Activated T-cell treated with anti-CD3 and anti-CD28 coated beads, Interleukin-2, amount 50 U/mL, for 72 hours (primary cell): ENCODE data around the gene SLCO6A1. TPM values are rescaled to one million over a fixed set of nuclear protein-coding genes. Genes with fewer than 3 reads are reported as not detected.

Source experiments
- ATAC-seq, 2 donors: fragments of 150-1000 bp; cut with Tn5 transposase; replicated peaks in 1 of 2; 2 replicates each; pipeline ENCODE4 v1.10.0; 2021; ENCODE audit warnings: moderate library complexity in 2 of 2, mild to moderate bottlenecking in 1 of 2
- DNase-seq, 2 donors: peaks; one replicate each; pipeline ENCODE4 v3.0.0; 2021 to 2022; ENCODE audit warnings: mixed read lengths in 1 of 2
- H3K27ac Mint-ChIP-seq: one replicate; pipeline ENCODE4 v1.8.0; 2022; ENCODE audit warnings: mild to moderate bottlenecking, moderate library complexity, mixed read lengths
- H3K27me3 Mint-ChIP-seq: one replicate; pipeline ENCODE4 v1.8.0; 2022; ENCODE audit warnings: low read depth, mixed read lengths
- H3K36me3 Mint-ChIP-seq, 2 donors: one replicate each; pipeline ENCODE4 v1.8.0; 2022; ENCODE audit warnings: mixed read lengths in 2 of 2, mild to moderate bottlenecking in 1 of 2; ENCODE audit not compliant: insufficient read depth in 2 of 2
- H3K4me1 Mint-ChIP-seq: one replicate; pipeline ENCODE4 v1.8.0; 2022; ENCODE audit warnings: low read depth, mixed read lengths
- H3K4me3 Mint-ChIP-seq, 2 donors: one replicate each; pipeline ENCODE4 v1.8.0; 2022; ENCODE audit warnings: mild to moderate bottlenecking in 2 of 2, mixed read lengths in 2 of 2, moderate library complexity in 2 of 2
- H3K9me3 Mint-ChIP-seq, 2 donors: one replicate each; pipeline ENCODE4 v1.8.0; 2022; ENCODE audit warnings: mixed read lengths in 2 of 2
- total RNA-seq, 2 donors: library from RNA; stranded (reverse); gene quantifications; one replicate each; pipeline ENCODE4 v1.2.3, GENCODE V29; 2022

The SLCO6A1 gene
- total RNA-seq: not detected

DNA sequence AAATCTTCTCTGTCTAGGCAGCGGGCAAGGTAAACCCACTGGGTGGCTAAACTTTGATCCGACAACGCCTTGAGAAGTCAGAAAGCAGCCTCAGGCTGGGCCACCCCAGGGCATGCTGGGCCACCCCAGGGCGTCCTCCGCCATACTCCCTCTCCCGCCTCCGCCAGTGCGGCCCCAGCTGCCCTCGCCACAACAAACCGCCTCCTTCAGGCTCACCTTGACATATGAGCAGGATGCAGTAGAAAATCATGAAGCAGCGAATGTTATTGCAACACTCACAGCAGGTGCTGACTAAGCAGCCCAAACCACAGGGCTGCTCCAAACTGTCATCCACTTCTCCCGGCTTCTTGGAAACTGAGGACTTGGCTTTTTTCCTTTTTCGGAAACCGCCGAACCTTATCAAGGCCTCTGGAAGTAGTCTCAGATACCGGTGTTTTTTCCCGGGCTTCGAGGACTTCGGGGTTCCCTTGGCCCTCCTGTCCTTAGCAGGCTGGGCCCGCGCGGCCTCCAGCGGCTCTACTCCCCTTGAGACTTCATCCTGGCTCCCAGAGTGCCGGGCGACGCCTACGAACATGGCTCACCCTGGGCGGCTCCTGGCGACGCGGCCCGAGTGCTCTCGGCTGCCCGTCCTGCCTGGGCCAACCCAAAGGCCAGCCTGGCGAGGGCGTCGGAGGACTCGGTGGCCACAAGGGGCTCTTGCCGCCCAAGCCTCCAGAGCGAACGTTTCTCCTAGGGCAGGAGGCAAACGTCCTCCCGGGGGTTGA, at the start of gene SLCO6A1:
Gene SLCO6A1, minus strand, starts transcription at position 731 of the 764 bp plus-strand sequence. Its CDS starts 157 bp downstream, at position 574.
- no peaks in the 10 kb centered on the region for H3K4me1 Mint-ChIP-seq
- no peak within 1 kb of the TSS for H3K27ac Mint-ChIP-seq
- ATAC-seq (no peak), DNase-seq (no peak)
- no peaks in the 10 kb centered on the region for H3K27me3 Mint-ChIP-seq
- H3K36me3 Mint-ChIP-seq: no peaks in the 10 kb centered on the region
- H3K9me3 Mint-ChIP-seq: no peaks in the 10 kb centered on the region
- no peak within 1 kb of the TSS for H3K4me3 Mint-ChIP-seq

DNA sequence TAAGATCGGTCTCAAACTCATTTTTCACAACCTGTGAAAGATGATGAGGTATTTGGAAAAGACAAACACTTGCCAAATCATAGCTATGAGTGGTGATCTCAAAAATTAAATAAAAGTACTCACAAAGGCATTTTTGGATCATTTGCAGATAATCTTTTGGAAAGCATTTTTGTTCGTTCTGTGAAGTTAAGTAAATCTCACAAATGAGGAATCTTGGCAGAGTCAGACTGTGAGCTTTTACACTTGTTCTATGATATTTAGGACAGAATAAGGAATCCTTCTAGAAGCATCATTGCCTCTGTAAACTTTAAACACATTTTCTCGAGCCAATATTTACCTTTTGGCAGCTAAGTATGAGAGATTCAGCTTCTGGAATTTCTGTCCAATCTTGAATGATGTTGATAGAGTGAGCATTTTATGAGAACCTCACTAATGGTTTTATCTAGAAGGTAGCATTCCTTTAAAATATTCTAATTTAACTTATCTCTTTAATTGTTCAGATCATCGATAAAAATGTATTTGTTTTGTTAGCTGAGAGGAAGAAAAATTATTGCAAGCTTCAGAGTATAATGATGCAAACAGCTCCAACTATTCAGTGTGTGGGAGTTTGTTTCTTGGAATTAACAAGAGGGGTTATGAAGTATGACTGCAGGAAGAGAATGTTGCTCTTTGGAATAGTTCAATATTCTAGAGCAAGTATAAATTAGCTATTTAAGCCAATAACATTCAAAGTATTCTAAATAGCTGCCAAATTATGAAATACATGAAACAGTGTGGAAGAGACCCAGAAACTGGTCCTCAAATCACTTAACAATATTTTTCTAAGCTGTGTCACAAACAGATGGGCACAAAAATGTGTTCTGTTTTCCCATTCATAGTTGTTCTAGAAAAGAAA, 48.6 kb upstream of the SLCO6A1 start:
- no peak for ATAC-seq
- H3K36me3 Mint-ChIP-seq: no peaks in the 10 kb centered on the region

GRCh38 chr5:102545175-102545574, 46.4 kb upstream of the SLCO6A1 start:
- H3K36me3 Mint-ChIP-seq: no peaks in the 10 kb centered on the region
- ATAC-seq: no peak
- H3K27ac Mint-ChIP-seq: no peak overlapping the region
- DNase-seq: no peak
- H3K9me3 Mint-ChIP-seq: peaks cover 2% of the 10 kb centered on the region in 2 donors
- H3K27me3 Mint-ChIP-seq: peaks cover 27% of the 10 kb centered on the region
- H3K4me1 Mint-ChIP-seq: no peaks in the 10 kb centered on the region
- H3K4me3 Mint-ChIP-seq: no peak overlapping the region

More for the DNA sequence above, 48.6 kb upstream of the SLCO6A1 start:
- Mint-ChIP-seq H3K27me3 (peaks cover 20% of the 10 kb centered on the region), H3K4me1 (no peaks in the 10 kb centered on the region), H3K9me3 (peaks cover 2 to 3% of the 10 kb centered on the region in 2 donors), H3K27ac (no peak overlapping the region), H3K4me3 (no peak overlapping the region)
- no peak for DNase-seq

- no peak for ATAC-seq
- DNase-seq: no peak
- no peaks in the 10 kb centered on the region for H3K36me3 Mint-ChIP-seq
- H3K9me3 Mint-ChIP-seq: no peaks in the 10 kb centered on the region
- peaks cover 7% of the 10 kb centered on the region for H3K27me3 Mint-ChIP-seq
- no peak overlapping the region for H3K27ac Mint-ChIP-seq
- H3K4me3 Mint-ChIP-seq: no peak overlapping the region
- H3K4me1 Mint-ChIP-seq: no peaks in the 10 kb centered on the region
Measured at GRCh38 chr5:102542057-102542456, 43.3 kb upstream of the SLCO6A1 start.

DNA sequence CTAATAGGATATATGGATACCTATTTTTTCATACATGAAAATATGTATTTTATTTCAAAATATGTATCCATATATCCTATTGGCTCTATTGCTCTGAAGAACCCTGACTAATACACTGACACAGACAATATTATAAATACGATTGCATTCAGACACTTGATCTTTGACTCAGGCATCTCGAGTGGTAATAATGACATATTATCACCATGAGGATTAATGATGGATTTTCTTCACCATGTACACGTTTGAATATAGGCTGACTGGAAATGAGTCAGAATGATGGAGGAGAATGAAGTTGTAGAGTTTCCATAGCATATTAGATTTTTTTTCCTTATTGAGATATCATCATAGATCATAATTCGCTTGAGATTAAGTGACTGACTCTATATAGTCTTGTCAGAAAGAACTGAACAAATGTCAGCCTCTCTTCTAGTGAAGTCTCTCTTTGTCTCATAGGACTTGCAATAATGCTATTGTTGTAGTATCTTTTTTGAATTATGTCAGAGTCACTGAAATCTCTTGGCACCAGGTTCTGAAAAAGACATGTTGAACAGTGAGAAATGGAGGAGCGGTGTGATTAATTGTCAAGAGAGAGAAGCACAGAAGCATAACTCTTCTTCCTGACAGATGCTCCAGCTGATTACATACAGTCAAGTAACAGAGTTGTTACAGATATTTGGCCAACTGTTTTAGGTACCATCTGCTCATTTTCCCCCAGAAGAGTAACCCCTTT, 41.4 kb upstream of the SLCO6A1 start:
- Mint-ChIP-seq H3K36me3 (no peaks in the 10 kb centered on the region), H3K27me3 (peaks cover 7% of the 10 kb centered on the region), H3K27ac (no peak overlapping the region), H3K4me3 (no peak overlapping the region), H3K4me1 (no peaks in the 10 kb centered on the region), H3K9me3 (no peaks in the 10 kb centered on the region)
- ATAC-seq: no peak
- DNase-seq: no peak

GRCh38 chr5:102539562-102539961, 40.8 kb upstream of the SLCO6A1 start:
- no peaks in the 10 kb centered on the region for H3K9me3 Mint-ChIP-seq
- no peaks in the 10 kb centered on the region for H3K36me3 Mint-ChIP-seq
- H3K27ac Mint-ChIP-seq: no peak overlapping the region
- no peak for DNase-seq
- no peak overlapping the region for H3K4me3 Mint-ChIP-seq
- H3K27me3 Mint-ChIP-seq: peaks cover 7% of the 10 kb centered on the region
- ATAC-seq: no peak
- H3K4me1 Mint-ChIP-seq: no peaks in the 10 kb centered on the region

DNA sequence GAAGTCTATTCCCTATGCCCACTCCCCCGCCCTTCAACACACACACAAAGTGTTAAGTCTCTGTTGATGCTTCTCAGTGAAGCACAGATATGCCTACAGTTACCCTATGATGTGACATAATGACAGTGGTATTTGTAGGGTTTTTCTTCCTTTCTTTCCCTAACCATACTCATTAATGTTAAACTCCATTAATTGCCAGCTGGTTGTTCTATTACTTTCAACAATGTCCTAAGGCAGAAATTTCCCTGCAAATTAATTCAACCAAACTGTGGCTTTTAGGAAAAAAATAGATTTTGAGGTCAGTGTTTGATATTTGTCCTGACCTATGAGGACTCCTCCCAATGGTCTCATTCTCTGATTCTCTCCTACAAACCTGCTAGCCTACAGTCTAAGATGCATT, 38.2 kb upstream of the SLCO6A1 start:
- no peaks in the 10 kb centered on the region for H3K36me3 Mint-ChIP-seq
- H3K27me3 Mint-ChIP-seq: peaks cover 7% of the 10 kb centered on the region
- DNase-seq (no peak), ATAC-seq (no peak)
- H3K4me3 Mint-ChIP-seq: no peak overlapping the region
- no peak overlapping the region for H3K27ac Mint-ChIP-seq
- no peaks in the 10 kb centered on the region for H3K9me3 Mint-ChIP-seq
- no peaks in the 10 kb centered on the region for H3K4me1 Mint-ChIP-seq

DNA sequence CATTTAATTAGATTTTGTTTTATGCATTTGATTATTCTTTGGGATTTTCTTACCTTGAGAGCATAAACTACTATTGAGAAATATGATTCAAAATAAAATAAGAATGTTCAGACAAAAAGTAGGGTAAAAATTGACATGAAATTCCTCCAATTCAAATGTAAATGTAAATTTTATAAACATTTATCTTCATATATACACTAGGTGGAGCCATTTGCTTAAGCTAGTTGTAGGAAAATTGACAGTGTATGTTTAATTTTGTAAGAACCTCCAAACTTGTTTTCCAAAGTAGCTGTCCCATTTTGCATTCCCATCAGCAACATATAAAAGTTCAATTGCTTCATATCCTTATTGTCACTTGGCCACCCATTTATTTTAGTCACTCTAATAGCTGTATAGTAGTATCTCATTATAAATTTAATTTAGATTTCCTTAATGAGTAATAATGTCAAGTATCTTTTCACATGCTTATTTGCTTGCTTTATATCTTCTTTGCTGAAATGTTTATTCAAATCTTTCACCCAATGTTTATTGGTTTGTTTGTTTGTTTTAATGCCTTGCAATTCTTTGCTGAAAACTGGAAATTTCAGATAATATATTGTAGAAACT, 37.6 kb upstream of the SLCO6A1 start:
- Mint-ChIP-seq H3K9me3 (no peaks in the 10 kb centered on the region), H3K4me1 (no peaks in the 10 kb centered on the region), H3K27me3 (peaks cover 1% of the 10 kb centered on the region), H3K27ac (no peak overlapping the region), H3K36me3 (no peaks in the 10 kb centered on the region), H3K4me3 (no peak overlapping the region)
- DNase-seq (no peak), ATAC-seq (no peak)

GRCh38 chr5:102532123-102532522, 33.3 kb upstream of the SLCO6A1 start:
- Mint-ChIP-seq H3K36me3 (no peaks in the 10 kb centered on the region), H3K27ac (no peak overlapping the region), H3K4me3 (no peak overlapping the region), H3K4me1 (no peaks in the 10 kb centered on the region), H3K27me3 (peaks cover 6% of the 10 kb centered on the region), H3K9me3 (no peaks in the 10 kb centered on the region)
- DNase-seq: no peak
- ATAC-seq: no peak

GRCh38 chr5:102531506-102531905, 32.7 kb upstream of the SLCO6A1 start:
- H3K4me1 Mint-ChIP-seq: no peaks in the 10 kb centered on the region
- DNase-seq (no peak), ATAC-seq (no peak)
- no peaks in the 10 kb centered on the region for H3K9me3 Mint-ChIP-seq
- no peaks in the 10 kb centered on the region for H3K36me3 Mint-ChIP-seq
- no peak overlapping the region for H3K27ac Mint-ChIP-seq
- no peak overlapping the region for H3K4me3 Mint-ChIP-seq
- peaks cover 6% of the 10 kb centered on the region for H3K27me3 Mint-ChIP-seq

DNA sequence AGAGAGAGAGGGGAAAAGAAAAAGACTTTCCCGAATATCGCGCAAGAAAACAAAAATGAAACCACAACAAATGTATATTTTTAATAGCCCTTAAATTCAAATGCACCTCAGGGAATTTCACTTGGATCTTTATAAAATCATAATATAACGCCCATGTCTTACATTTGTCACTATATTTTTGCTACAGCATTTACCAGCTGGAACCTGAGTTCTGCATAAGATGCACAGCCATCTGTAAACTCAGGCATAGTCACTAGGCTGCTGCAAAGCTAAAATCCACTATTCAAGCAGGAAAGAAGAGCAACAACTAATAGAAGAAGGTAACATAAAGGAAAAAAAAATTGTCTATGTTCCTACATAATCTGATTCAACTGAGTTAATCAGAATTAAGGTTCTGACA, 30.6 kb upstream of the SLCO6A1 start:
- DNase-seq (no peak), ATAC-seq (no peak)
- Mint-ChIP-seq H3K9me3 (peaks cover 0 to 2% of the 10 kb centered on the region in 2 donors), H3K27me3 (peaks cover 6% of the 10 kb centered on the region), H3K4me1 (no peaks in the 10 kb centered on the region), H3K36me3 (peaks cover 0 to under 1% of the 10 kb centered on the region in 2 donors), H3K27ac (no peak overlapping the region), H3K4me3 (no peak overlapping the region)

DNA sequence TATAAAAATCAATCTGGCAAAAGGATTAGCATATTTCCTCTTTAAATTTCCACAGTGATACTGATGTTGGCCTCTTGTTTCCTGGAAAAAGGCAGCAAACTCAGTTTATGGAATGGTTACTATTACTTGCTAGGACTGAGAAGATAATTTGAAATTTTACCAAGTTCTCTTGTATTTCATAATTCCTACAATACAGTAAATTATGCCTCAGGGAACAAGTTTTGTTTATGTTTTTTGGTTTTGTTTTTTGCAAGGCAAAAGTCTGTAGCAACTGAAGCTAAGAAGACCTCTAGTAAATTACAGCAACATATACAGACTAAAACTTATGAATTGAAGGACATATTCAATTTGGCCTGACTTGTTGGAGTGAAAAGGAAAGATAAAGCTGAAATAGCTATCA, 30.2 kb upstream of the SLCO6A1 start:
- Mint-ChIP-seq H3K4me3 (no peak overlapping the region), H3K27ac (no peak overlapping the region), H3K4me1 (no peaks in the 10 kb centered on the region), H3K9me3 (peaks cover 0 to 5% of the 10 kb centered on the region in 2 donors), H3K27me3 (peaks cover 6% of the 10 kb centered on the region), H3K36me3 (peaks cover 0 to 2% of the 10 kb centered on the region in 2 donors)
- DNase-seq (no peak), ATAC-seq (no peak)
